Measurements from ENCODE around the gene ABCC11.

GRCh38 chr16:48291754-48292153, 44.4 kb upstream of the ABCC11 start:
- TF ChIP-seq SMC3 (IDR thresholded peaks at IDR 0.05; ENCODE audit: low read depth, low read length) (no peak), BHLHE40 (IDR thresholded peaks at IDR 0.05; ENCODE audit: low read depth, low read length) (no peak), RFX5 (IDR thresholded peaks at IDR 0.05; ENCODE audit: low read depth, low read length) (no peak), FOS (IDR thresholded peaks at IDR 0.05; ENCODE audit: low read depth, low read length) (no peak)
- TF ChIP-seq, protein P1, sequence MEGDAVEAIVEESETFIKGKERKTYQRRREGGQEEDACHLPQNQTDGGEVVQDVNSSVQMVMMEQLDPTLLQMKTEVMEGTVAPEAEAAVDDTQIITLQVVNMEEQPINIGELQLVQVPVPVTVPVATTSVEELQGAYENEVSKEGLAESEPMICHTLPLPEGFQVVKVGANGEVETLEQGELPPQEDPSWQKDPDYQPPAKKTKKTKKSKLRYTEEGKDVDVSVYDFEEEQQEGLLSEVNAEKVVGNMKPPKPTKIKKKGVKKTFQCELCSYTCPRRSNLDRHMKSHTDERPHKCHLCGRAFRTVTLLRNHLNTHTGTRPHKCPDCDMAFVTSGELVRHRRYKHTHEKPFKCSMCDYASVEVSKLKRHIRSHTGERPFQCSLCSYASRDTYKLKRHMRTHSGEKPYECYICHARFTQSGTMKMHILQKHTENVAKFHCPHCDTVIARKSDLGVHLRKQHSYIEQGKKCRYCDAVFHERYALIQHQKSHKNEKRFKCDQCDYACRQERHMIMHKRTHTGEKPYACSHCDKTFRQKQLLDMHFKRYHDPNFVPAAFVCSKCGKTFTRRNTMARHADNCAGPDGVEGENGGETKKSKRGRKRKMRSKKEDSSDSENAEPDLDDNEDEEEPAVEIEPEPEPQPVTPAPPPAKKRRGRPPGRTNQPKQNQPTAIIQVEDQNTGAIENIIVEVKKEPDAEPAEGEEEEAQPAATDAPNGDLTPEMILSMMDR (conservative IDR thresholded peaks at IDR 0.05; ENCODE audit: low read depth, low read length) = no peak

Measured in IMR-90 (cell line).